ENCODE measurements around the gene UBE2H.
A peak's percentile ranks its signal among the peaks of the same experiment; 100 is the strongest.

- TF ChIP-seq CTCF (tag by site-specific recombination; IDR thresholded peaks at IDR 0.05) (no peak), ZNF175 (tag by site-specific recombination; IDR thresholded peaks at IDR 0.05) (no peak), SP7 (tag by site-specific recombination; IDR thresholded peaks at IDR 0.05) (no peak), TRIM28 (IDR thresholded peaks at IDR 0.05; ENCODE audit: borderline replicate concordance, low read length) (0 out of 2 replicates have a peak, but pooled peaks have one; percentile 48), ZNF560 (tag by site-specific recombination; IDR thresholded peaks at IDR 0.05; ENCODE audit: borderline replicate concordance) (no peak), TCF7L2 (IDR thresholded peaks at IDR 0.05; ENCODE audit: borderline replicate concordance, low read depth, low read length) (peak; percentile 93), ZBTB11 (tag by site-specific recombination; conservative IDR thresholded peaks at IDR 0.05; ENCODE audit: low read depth) (peak; percentile 29), PRDM6 (tag by site-specific recombination; IDR thresholded peaks at IDR 0.05) (peak; percentile 81; the same call in 1 of the 2 replicates), KLF1 (tag by site-specific recombination; IDR thresholded peaks at IDR 0.05) (no peak), ZFP37 (tag by site-specific recombination; IDR thresholded peaks at IDR 0.05) (no peak), ZNF138 (tag by site-specific recombination; IDR thresholded peaks at IDR 0.05; ENCODE audit: borderline replicate concordance) (no peak), PATZ1 (tag by site-specific recombination; IDR thresholded peaks at IDR 0.05) (peak; percentile 94), YY1 (tag by site-specific recombination; IDR thresholded peaks at IDR 0.05) (no peak), ZNF792 (tag by site-specific recombination; IDR thresholded peaks at IDR 0.05) (no peak)
Observed at GRCh38 chr7:129948877-129949291, 3.9 kb downstream of the UBE2H start.

All from HEK293 (cell line).